Measurements from ENCODE around the gene KSR1.

- no peak for TF ChIP-seq CTCF (IDR thresholded peaks at IDR 0.05)
- TF ChIP-seq POLR2A (IDR thresholded peaks at IDR 0.05): no peak
Observed at GRCh38 chr17:27512511-27513346, 56.5 kb downstream of the KSR1 start.

Data from testis (tissue), 2 donors.